HG02852 (cell line): ENCODE results near the gene ULK4.
"Not testable (repeated sequence)": the region's sequence is repeated elsewhere in the genome, so short reads cannot be mapped to it uniquely, and the experiment has no call there.

Experiments
- ATAC-seq: cut with Tn5 transposase; IDR thresholded peaks from one replicate; pipeline ENCODE4 v1.9.1; 2021; ENCODE audit warnings: mild to moderate bottlenecking, moderate library complexity; ENCODE audit not compliant: unreplicated experiment

Gene ULK4

DNA sequence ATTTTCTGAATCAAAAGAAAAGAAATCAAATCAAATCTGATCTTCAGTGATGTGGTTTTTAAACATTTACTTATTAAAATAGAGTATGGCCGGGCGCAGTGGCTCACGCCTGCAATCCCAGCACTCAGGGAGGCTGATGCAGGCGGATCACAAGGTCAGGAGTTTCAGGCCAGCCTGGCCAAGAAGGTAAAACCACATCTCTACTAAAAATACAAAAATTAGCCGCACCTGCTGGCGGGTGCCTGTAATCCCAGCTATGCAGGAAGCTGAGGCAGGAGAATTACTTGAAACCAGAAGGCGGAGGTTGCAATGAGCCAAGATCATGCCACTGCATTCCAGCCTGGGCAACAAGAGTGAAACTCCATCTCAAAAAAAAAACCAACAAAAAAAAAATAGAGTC lies 169.1 kb downstream of the ULK4 start:
- ATAC-seq: no peak

DNA sequence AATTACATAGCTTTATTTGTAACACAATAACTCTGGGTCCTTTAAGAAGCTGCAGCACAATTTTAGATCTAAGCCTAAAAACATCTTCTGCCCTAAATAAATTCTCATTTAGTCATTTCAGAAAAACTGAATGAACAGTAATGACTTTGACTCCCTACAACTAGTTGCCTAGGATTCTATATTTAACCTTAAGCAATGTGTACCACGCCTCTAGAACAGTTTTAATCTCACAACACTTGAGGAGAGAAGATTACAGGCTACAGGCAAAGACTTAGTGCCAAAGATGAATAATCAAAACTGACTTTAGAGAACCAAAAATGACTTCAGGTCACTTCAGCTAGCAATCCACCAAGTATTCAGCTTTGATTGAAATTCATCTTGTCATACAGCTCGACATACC lies 192.8 kb downstream of the ULK4 start:
- ATAC-seq: no peak

DNA sequence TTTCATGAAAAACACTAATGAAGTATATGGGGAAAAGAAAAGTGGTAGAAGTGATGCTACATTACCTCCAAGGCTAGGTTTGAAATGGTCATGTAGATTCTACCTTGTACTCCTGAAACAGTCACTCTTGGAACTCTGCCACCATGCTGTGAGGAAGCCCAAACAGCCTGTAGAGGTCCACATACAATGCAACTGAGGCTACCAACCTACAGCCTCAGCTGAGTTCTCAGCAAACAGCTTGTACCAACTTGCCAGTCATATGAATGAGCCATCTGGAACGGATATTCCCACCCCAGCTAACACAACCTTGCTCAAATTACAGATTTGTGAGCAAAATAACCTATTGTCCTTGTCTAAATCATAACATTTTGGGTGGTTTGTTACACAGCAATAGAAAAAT lies 193.5 kb downstream of the ULK4 start:
- no peak for ATAC-seq

DNA sequence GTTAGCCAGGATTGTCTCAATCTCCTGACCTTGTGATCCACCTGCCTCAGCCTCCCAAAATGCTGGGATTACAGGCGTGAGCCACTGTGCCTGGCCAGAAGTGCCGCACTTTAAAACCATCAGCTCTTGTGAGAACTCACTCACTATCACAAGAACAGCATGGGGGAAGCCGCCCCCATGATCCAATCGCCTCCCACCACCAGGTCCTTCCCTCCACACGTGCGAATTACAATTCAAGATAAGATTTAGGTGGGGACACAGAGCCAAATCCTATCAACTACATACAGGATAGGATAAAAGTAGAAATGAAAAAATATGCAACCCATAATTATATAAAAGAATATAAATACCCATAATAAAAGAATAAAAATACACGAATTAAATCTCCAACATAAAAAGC lies 199.0 kb downstream of the ULK4 start:
- not testable (repeated sequence) for ATAC-seq

DNA sequence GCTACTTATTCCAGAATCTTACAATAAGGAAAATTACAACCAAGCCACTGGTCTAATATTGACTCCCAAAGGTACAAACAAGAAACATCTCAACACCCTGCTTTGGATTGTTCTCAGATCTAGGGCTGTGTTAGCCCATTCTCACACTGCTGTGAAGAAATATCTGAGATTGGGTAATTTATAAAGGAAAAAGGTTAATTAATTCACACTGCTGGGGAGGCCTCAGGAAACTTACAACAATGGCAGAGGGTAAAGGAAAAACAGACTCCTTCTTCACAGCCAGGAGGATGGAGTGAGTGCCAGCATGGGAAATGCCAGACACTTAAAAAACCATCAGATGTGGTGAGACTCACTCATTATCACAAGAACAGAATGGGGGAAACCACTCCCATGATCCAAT lies 208.3 kb downstream of the ULK4 start:
- no peak for ATAC-seq

DNA sequence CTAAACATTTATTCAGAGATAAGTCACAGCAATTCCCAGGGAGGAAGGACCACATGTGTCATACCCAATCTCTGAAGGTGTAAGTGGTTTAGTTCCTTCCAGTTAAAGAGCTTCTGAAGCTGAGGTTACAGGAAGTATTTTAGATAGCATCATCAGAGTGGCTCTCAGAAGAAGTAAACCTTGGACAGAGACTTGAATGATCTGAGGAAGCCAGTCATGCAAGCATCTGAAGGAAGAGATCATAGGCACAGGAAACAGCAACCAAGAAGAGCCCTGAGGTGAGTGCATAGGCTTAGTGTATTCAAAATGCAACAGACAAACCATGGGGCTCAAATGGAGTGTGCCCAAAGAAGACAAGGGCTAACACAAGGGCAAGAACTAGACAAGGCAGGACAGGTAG lies 210.3 kb downstream of the ULK4 start:
- ATAC-seq: no peak

DNA sequence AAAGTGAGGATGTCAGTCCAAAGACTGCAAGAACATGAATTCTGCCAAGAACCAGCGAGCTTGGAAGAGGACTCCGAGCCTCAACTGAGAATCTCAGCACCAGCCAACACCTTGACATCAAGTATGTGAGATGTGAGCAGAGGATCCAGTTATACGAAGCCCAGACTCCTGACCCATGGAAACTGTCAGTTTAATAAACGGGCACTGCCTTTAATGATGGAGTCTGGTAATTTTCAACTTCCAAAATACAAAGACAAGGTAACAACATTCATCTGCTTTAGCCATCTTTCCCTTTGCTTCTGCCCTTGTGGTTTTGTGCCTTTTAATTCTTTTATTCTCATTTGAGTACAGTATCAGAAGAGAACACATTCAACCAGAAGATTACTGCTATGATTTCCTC lies 211.9 kb downstream of the ULK4 start:
- no peak for ATAC-seq

DNA sequence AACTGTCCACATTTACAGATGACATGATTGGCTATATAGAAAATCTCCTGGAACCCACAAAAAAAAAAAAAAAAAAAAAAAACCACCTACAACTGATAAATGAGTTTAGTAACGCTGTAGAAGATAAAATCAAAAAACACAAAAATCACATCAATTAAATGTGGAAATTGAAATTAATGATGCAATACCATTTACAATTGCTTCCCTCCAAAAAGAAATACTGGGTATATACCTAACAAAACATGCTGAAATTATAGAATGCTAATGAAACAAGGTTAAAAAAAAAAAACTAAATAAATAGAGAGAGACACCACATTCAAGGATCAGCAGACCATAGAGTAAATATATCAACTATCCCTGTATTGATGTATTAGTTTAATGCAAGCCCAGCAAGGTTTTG lies 215.7 kb downstream of the ULK4 start:
- no peak for ATAC-seq

DNA sequence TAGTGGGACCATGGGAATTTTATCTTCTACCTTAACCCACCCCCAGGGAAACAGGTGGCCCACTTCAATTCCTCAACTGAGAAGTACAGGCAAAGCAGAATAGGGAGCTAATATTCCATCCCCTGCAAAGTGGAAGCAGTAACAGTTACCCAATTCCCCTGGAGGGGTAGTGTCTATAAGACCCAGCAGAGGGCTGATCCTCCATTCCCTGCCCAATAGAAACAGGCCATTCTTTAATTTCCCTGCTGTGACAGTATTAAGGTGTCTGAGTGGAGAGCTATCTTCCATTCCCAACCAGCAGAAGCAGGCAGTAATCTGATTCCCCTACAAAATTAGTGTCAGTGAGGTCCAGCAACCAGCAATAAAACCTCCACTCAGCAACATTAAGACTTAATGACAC lies 219.8 kb downstream of the ULK4 start:
- no peak for ATAC-seq

DNA sequence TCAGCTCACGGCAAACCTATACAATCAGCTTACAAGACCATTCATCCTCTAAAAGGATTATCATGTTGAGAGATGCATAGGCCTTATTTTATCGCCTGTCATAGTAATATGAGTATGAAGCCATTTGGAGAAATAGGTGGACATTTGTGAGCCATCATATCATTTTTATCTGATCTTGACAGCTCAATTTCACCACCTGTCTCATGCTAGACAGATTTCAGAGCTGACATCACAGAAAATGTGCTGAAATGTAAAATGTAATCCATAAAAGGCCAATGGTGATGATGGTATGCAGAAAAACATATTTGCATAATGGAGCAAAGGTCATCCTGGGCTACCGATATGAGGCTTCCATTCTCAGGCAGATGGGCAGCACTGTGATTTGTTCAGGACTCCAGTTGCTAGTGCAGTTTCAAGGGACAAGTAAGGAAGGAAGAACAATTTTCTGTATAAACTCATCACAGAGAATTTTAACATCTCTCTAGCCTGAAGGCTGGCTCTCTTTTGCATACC lies 221.5 kb downstream of the ULK4 start:
- no peak for ATAC-seq

DNA sequence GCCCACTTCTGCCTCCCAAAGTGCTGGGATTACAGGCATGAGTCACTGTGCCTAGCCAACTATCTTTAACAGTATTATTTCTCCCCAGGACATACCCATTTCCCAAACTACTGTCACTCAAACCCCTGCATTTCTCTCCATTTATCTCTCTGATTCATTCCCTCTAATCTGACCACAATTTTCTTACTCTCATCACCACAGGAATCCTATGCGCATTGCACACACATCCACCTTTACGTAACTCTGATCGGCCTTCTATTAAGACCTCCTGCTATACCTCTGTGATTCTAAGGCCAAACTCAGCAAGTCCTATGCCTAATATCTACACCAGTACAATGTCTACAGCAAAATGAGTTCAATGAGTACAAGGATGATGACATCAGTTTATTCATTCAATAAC lies 235.0 kb downstream of the ULK4 start:
- ATAC-seq: no peak

DNA sequence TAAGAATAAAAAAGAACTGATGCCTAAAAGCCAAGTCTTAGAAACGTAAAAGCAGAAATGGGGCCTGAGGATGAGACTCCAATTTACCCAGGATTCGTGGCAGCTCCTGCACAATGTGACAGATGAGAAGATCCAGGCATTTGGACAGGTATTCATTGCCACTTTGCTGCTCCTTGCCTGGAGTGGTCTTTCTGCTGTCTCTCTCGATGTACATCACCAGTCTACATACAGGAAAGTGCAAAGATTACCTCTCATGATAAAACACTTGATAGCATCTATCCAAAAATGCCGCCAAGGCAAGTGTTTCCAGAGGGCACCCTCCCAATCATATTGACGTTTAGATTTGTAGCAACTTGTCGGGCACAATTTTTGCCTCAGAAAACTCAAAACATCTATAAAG lies 244.3 kb downstream of the ULK4 start:
- no peak for ATAC-seq

DNA sequence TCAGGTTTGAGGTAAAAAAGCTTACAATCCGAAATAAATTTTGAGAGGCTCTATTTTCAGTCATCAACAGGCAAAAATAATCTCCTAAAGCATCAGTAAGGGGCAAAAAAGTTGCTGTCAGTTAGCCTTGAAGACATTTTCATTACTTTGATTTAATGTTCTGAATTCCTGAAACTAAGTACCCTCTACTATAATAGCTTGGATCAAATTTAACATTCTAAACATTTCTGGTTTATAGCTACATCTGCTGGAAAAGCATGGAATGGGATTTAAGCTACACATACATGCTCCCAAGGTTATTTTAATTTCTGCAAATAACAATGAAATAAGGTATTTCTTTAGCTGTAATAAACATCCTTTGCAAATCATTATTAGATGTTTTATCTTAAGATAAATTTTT lies 245.4 kb downstream of the ULK4 start:
- ATAC-seq: no peak

DNA sequence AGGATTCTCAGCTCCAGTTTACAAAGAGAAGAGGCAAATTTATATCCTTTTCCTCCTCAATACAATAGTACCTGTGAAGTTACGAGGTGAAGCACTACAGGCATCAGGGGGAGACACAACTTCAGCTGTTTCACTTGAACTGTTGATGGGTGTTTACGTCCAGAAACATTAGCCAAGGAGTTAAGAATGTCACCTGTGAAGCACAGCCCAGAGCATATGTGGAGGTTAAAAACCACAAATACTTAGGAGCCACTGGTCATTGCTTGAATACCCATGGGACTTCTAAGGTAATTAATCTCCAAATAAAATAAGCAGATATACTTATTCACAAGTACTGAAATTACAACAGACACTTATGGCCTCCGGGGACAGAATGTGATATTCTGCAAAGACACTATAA lies 246.5 kb downstream of the ULK4 start:
- no peak for ATAC-seq

DNA sequence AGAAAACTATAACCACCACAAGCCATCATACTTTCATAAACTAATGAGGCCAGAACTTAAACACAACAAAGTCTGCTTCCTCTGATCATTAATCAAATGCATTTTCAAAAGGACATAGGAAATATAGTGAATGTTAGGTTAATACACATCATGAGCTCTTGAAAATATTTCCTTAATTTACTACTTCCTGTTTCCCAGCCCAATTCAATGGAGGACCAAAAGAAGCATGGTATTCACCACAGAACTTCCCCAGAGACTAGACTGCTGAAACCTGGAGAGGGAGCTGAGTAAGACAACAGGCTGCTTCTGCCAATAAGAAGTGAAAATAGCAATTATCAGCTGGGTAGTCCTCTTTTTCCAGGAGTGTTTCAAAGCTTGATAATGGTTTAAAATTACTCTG lies 250.3 kb downstream of the ULK4 start:
- no peak for ATAC-seq

DNA sequence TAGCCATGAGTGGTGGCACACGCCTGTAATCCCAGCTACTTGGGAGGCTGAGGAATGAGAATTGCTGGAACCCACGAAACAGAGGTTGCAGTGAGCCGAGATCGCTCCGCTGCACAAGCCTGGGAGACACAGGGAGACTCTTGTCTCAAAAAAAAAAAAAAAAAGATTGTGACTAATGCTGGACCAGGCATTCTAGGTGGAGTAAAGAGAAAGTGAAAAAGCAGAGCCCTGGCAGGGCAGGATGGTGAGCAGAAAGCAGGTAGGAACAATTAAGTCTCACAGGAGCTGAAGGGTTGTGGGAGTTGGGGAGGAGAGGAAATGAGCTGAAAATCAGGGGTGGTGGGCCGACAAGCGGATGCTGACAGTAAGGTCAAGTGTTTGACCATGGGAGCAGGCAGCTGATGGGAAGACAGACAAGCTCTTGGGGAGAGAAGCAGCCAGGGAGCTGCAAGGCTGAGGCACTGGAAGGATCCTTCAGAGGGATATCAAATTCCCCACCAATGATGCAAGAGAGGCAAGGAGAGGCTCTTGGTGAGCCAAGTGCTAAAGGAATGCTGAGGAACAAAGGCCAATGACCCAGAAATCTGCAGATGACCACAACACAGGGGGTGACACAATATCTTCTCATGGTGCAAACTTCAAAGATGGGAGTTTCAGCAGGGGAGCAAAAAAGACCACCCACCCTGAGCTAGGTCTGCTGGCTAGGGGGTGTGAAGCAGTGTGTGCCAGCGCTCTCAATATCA lies 251.1 kb downstream of the ULK4 start:
- no peak for ATAC-seq

DNA sequence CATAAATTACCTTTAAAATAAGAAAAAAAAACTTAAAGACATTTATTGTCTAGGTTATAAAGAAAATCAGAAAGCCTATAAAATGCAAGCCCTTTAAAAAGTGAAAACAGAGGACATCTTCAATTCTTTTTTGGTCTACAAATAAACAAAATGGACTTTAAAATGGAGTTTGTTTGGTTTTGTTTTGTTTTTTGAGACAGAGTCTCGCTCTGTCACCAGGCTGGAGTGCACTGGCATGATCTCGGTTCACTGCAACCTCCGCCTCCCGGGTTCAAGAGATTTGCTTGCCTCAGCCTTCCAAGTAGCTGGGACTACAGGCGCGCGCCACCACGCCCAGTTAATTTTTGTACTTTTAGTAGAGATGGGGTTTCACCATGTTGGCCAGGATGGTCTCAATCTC lies 252.7 kb downstream of the ULK4 start:
- ATAC-seq: not testable (repeated sequence)

DNA sequence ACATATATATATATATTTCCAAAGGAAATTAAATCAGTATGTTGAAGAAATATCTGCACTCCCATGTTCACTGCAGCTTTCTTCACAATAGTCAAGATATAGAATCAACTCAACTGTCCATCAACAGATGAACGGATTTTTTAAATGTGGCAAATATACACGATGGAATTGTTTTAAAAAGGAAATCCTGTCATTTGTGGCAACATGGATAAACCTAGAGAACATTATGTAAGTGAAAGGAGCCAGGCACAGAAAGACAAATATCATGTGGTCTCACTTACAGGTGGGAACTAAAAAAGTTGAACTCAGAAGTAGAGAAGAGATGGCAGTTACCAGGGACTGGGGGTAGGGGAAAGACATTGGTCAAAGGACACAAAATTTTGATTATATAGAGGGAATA lies 253.7 kb downstream of the ULK4 start:
- no peak for ATAC-seq

DNA sequence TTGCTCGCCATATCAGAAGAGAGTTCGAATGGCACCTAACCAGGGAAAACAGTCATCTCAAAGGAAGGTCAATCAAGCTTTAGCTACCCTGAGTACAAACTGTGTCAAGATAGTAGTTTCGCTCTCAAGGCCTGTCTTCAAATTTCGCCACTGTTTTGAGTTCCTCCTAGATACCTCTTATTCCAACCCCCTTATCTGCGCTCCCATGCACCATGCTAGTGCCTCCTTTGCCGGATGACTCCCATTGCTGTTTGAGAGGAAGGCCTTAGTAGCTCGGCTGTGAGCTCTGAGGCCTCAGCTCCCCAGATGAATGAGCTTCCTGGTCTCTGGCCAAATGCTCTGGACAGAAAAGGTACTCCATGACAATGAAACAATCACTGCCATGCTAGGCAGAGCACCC lies 256.0 kb downstream of the ULK4 start:
- no peak for ATAC-seq

DNA sequence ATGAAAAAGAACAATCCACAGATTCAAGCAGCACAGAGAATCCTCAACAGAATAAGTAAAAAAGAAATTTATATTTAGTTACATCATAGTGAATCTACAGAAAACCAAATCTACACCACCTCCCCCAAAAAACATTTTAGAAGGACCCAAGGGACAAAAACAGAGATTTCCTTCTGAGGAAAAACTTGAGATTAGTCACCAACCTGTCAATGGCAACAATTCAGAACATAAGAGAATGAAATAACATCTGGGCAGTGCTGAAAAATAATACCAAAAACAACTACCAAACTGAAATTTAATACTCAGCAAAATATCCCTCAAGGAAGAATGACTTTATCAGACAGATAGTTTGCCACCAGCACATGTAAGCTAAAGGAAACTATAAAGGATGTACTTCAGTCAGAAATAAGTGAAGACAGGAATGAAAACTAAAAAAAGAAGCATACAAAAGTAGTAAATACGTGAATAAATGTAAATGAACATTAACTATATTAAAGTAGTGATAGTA lies 260.7 kb downstream of the ULK4 start:
- ATAC-seq: no peak

DNA sequence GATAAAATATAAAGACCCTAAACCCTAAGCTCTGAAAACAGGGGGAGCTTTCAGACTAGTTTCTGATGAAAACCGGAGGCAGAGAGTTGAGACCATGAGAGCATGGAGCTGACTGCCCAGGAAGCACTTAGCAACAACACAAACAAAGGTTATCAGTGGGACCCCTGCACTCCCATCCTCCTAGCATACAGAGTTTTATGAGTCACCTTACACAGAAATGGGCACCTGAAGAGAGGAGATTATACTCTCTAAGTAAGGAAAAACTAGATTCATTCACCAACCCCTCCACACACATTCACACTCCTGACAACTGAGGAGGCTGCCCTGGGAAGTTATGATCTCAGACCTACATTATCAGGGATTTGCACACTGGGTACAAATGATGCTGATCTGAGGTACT lies 261.7 kb downstream of the ULK4 start:
- no peak for ATAC-seq

DNA sequence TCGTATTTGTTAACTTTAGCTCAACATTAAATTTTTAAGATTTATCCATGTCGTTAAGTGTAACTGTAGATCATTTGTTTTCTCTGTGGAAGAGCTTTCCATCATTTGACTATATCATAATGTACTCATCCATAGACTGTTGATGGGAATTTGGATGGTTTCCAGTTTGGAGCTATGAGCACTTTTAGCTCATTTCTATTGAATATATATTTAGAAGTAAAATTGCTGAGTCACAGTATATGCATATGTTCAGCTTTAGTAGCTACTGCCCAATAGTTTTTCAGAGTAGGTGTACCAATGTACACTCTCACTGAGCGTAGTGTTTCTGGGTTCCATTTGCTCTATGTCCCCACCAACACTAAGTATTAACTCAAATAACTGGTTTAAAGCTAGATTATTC lies 263.0 kb downstream of the ULK4 start:
- ATAC-seq: no peak

DNA sequence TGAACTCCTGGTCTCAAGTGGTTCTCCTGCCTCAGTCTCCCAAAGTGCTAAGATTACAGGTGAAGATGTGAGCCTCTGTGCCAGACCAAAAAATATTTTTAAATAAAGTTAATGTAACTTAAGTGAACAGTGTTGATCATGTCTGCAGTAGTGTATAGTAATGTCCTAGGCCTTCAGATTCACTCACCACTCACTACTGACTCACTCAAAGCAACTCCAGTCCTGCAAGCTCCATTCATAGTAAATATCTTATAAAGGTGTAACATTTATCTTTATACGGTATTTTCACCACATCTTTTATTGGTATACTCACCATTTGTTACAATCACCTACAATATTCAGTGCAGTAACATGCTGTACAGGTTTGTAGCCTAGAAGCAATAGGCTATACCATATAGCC lies 264.2 kb downstream of the ULK4 start:
- ATAC-seq: no peak
